Gastroesophageal sphincter (tissue), 3 donors: Measurements from ENCODE around the gene KDM2A.

Experiments used
- POLR2A ChIP-seq, 2 donors: fragments of 450-650 bp; IDR thresholded peaks; one replicate each; pipeline ENCODE4 v1.6.1; 2017; ENCODE audit warnings: antibody characterized with exemption in 2 of 2, mild to moderate bottlenecking in 2 of 2, moderate library complexity in 1 of 2
- POLR2AphosphoS5 ChIP-seq: sonication (generic); formaldehyde crosslinking; IDR thresholded peaks from one replicate; pipeline ENCODE4 v1.6.1; 2017; ENCODE audit warnings: antibody characterized with exemption
- TF ChIP-seq, protein P1 (sequence below), 4 experiments: fragments of 200-600 bp in 2 of 4; fragments of 450-650 bp in 2 of 4; sonication (generic) in 1 of 4; IDR thresholded peaks; one replicate each; pipeline ENCODE4 v1.5.1; 2017 to 2019; ENCODE audit warnings: antibody characterized with exemption in 4 of 4, mild to moderate bottlenecking in 2 of 4, moderate library complexity in 2 of 4

DNA sequence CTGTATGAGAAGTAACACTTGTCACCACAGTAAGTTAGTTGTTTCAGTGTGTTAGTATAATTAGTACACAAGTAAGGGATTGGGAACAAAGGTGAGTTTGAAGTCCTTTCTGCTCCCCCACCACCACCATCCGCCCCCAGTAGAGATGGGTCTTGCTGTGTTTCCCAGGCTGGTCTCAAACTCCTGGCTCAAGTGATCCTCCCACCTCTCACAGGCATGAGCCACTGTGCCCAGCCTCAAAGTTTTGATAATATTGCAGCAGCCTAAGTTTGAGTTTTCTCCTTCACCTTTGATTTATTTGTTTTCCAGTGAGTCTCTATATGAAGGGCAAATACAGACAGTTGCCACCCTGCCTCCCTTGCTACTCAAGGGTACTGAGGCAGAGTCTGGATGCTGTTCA lies 123.5 kb downstream of the KDM2A start:
- no peak for TF ChIP-seq POLR2AphosphoS5
- TF ChIP-seq, protein P1, sequence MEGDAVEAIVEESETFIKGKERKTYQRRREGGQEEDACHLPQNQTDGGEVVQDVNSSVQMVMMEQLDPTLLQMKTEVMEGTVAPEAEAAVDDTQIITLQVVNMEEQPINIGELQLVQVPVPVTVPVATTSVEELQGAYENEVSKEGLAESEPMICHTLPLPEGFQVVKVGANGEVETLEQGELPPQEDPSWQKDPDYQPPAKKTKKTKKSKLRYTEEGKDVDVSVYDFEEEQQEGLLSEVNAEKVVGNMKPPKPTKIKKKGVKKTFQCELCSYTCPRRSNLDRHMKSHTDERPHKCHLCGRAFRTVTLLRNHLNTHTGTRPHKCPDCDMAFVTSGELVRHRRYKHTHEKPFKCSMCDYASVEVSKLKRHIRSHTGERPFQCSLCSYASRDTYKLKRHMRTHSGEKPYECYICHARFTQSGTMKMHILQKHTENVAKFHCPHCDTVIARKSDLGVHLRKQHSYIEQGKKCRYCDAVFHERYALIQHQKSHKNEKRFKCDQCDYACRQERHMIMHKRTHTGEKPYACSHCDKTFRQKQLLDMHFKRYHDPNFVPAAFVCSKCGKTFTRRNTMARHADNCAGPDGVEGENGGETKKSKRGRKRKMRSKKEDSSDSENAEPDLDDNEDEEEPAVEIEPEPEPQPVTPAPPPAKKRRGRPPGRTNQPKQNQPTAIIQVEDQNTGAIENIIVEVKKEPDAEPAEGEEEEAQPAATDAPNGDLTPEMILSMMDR (IDR thresholded peaks at IDR 0.05) = no peak
- no peak for TF ChIP-seq POLR2A (IDR thresholded peaks at IDR 0.05)
